GM12891 (cell line): Measurements from ENCODE around the gene IRF4.
A peak's percentile ranks its signal among the peaks of the same experiment; 100 is the strongest.

Source experiments
- DNase-seq: peaks from one replicate; pipeline ENCODE4 v3.0.0; 2011; ENCODE audit warnings: low spot score; ENCODE audit not compliant: insufficient read length
- FAIRE-seq: peaks from 2 replicates; lab custom pipeline; 2011; peaks lifted over from hg19 to GRCh38; lab: Jason Lieb, UNC
- PAX5 ChIP-seq: IDR thresholded peaks from 2 replicates; pipeline ENCODE4 v1.6.1; 2011; ENCODE audit warnings: low read length, moderate library complexity, mild to moderate bottlenecking; ENCODE audit not compliant: insufficient read depth, severe bottlenecking
- POLR2A ChIP-seq: IDR thresholded peaks from 2 replicates; pipeline ENCODE4 v1.6.1; 2011; ENCODE audit warnings: low read depth, low read length, control low read depth
- POLR2AphosphoS5 ChIP-seq: IDR thresholded peaks from 2 replicates; pipeline ENCODE4 v1.6.1; 2011; ENCODE audit warnings: low read depth, low read length, control low read depth
- POU2F2 ChIP-seq: IDR thresholded peaks from 2 replicates; pipeline ENCODE4 v1.6.1; 2011; ENCODE audit warnings: low read depth, mild to moderate bottlenecking, control low read depth, low read length, moderate library complexity
- SPI1 ChIP-seq: IDR thresholded peaks from 2 replicates; pipeline ENCODE4 v1.6.1; 2011; ENCODE audit warnings: low read depth, low read length, control low read depth
- TAF1 ChIP-seq: IDR thresholded peaks from 2 replicates; pipeline ENCODE4 v1.6.1; 2011; ENCODE audit warnings: low read depth, low read length, control low read depth

IRF4 gene

DNA sequence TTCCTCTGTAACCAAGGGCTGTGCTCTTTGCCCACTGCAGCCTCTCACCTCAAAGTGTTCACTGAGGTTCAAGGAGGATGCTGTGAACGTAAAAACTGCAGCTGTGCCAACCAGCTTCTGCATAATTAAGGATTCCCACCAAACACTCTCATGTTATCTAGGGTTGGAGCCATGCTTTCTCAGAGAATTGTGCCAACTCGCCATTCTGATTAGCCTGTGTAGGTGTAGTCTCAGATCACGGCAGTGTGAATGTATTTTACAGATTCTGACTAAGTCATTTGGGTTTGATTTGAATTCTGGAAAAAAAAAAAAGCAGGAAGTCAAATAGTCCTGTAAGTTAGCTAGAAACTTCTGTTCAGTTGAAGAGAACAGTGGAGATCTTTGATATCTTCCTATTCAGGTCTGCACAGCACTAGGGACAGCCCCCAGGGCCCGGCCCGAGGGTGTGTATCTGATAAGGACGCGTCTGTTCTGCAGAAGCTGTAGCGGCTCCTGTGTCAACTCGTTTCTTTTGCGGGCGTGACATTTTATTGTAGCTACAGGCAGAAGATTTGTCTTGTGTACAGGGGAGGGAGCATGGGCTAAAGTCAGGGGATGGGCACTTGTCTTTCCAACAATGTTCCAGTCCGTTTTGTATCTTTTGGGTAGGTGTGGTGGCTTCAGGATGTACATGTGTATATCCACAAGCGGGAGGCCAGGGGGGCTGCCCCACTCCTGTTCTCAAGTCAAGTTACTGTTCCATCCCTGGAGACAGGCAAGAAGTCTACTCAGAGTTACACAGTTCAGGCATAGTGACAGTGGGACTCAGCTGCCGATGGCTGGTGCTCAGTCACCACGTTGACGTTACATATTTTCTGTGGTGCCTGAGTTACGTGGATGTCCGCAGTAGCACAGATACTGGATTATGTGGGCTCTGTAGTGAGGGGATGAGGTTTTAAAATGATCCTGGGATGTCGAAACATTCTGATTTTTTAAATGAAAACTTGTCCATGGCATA is 12.4 kb downstream of the IRF4 start:
- no peak for DNase-seq
- FAIRE-seq, result peak; percentile 89
- no peak for TF ChIP-seq PAX5
- TF ChIP-seq POU2F2, result no peak
- peak; percentile 86 for TF ChIP-seq POLR2AphosphoS5
- peak; percentile 81 for TF ChIP-seq POLR2A
- no peak for TF ChIP-seq TAF1

DNA sequence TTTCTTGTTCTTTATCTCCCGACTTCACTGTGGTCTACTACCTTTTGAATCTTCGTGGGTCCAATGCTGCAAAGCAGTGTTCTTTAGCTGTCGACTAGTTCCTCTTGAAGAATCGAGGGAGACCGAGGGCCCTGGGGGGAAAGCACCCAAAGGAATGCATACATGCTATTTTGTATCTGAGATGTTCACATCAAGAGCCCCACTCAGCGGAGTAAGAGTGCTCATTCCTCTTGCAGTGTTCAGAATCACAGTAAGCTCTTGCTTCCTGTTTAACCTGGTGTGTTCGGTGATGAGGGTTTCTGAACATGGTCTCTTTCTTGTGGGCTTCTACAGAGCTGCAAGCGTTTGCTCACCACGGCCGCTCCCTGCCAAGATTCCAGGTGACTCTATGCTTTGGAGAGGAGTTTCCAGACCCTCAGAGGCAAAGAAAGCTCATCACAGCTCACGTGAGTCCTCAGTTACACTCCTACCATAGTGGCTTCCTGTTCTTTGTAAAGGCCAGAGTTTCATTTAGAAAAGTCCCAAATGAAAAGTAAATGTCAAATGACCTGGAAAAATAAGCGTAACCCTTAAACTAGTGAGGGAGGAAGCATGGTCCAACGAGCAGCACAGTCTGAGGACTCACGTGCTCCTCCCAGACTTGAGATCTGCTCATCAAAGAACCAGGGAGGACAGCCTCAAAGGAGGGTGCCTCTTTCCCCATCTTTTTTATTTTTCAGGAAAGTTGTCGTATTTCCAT is 13.3 kb downstream of the IRF4 start:
- FAIRE-seq (peak; percentile 55), DNase-seq (no peak)

DNA sequence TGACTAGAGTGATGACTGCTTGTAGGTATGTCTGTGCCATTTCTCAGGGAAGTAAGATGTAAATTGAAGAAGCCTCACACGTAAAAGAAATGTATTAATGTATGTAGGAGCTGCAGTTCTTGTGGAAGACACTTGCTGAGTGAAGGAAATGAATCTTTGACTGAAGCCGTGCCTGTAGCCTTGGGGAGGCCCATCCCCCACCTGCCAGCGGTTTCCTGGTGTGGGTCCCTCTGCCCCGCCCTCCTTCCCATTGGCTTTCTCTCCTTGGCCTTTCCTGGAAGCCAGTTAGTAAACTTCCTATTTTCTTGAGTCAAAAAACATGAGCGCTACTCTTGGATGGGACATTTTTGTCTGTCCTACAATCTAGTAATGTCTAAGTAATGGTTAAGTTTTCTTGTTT is 16.6 kb downstream of the IRF4 start:
- no peak for DNase-seq
- FAIRE-seq, result peak; percentile 35
- TF ChIP-seq TAF1, result no peak
- TF ChIP-seq POU2F2, result no peak
- TF ChIP-seq PAX5, result no peak
- peak; percentile 38; the same call in 1 of the 2 replicates for TF ChIP-seq POLR2A
- TF ChIP-seq SPI1, result no peak
- no peak for TF ChIP-seq POLR2AphosphoS5

More for the DNA sequence above, 13.3 kb downstream of the IRF4 start:
- TF ChIP-seq TAF1, result no peak
- TF ChIP-seq POLR2AphosphoS5, result peak; percentile 51
- no peak; the same call in none of the 2 replicates for TF ChIP-seq POLR2A
- no peak for TF ChIP-seq SPI1
- TF ChIP-seq POU2F2, result peak; percentile 30; the same call in 1 of the 2 replicates
- no peak for TF ChIP-seq PAX5

DNA sequence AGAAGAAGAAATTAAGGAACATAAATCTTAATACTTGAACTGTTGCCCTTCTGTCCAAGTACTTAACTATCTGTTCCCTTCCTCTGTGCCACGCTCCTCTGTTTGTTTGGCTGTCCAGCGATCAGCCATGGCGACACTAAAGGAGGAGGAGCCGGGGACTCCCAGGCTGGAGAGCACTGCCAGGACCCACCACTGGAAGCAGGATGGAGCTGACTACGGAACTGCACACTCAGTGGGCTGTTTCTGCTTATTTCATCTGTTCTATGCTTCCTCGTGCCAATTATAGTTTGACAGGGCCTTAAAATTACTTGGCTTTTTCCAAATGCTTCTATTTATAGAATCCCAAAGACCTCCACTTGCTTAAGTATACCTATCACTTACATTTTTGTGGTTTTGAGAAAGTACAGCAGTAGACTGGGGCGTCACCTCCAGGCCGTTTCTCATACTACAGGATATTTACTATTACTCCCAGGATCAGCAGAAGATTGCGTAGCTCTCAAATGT is 17.1 kb downstream of the IRF4 start:
- DNase-seq (no peak), FAIRE-seq (peak; percentile 52)
- TF ChIP-seq POLR2A, result no peak; the same call in 1 of the 2 replicates
- peak; percentile 91 for TF ChIP-seq POLR2AphosphoS5

DNA sequence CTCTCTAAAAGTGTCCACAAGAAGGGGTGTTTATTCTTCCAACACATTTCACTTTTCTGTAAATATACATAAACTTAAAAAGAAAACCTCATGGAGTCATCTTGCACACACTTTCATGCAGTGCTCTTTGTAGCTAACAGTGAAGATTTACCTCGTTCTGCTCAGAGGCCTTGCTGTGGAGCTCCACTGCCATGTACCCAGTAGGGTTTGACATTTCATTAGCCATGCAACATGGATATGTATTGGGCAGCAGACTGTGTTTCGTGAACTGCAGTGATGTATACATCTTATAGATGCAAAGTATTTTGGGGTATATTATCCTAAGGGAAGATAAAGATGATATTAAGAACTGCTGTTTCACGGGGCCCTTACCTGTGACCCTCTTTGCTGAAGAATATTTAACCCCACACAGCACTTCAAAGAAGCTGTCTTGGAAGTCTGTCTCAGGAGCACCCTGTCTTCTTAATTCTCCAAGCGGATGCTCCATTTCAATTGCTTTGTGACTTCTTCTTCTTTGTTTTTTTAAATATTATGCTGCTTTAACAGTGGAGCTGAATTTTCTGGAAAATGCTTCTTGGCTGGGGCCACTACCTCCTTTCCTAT is 17.9 kb downstream of the IRF4 start:
- TF ChIP-seq POU2F2 (peak; percentile 10; the same call in 1 of the 2 replicates), POLR2A (peak; percentile 88), TAF1 (no peak), PAX5 (no peak), POLR2AphosphoS5 (peak; percentile 92), SPI1 (no peak)
- no peak for DNase-seq
- FAIRE-seq, result peak; percentile 57

DNA sequence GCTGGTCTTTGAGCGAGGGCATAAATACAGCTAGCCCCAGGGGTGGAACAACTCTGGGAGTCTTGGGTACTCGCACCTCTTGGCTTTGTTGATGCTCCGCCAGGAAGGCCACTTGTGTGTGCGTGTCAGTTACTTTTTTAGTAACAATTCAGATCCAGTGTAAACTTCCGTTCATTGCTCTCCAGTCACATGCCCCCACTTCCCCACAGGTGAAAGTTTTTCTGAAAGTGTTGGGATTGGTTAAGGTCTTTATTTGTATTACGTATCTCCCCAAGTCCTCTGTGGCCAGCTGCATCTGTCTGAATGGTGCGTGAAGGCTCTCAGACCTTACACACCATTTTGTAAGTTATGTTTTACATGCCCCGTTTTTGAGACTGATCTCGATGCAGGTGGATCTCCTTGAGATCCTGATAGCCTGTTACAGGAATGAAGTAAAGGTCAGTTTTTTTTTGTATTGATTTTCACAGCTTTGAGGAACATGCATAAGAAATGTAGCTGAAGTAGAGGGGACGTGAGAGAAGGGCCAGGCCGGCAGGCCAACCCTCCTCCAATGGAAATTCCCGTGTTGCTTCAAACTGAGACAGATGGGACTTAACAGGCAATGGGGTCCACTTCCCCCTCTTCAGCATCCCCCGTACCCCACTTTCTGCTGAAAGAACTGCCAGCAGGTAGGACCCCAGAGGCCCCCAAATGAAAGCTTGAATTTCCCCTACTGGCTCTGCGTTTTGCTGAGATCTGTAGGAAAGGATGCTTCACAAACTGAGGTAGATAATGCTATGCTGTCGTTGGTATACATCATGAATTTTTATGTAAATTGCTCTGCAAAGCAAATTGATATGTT is 19.2 kb downstream of the IRF4 start:
- no peak for DNase-seq
- FAIRE-seq, result peak; percentile 43
- TF ChIP-seq POLR2A (peak; percentile 88), PAX5 (no peak), POLR2AphosphoS5 (peak; percentile 95), TAF1 (no peak), POU2F2 (peak; percentile 89), SPI1 (no peak)

DNA sequence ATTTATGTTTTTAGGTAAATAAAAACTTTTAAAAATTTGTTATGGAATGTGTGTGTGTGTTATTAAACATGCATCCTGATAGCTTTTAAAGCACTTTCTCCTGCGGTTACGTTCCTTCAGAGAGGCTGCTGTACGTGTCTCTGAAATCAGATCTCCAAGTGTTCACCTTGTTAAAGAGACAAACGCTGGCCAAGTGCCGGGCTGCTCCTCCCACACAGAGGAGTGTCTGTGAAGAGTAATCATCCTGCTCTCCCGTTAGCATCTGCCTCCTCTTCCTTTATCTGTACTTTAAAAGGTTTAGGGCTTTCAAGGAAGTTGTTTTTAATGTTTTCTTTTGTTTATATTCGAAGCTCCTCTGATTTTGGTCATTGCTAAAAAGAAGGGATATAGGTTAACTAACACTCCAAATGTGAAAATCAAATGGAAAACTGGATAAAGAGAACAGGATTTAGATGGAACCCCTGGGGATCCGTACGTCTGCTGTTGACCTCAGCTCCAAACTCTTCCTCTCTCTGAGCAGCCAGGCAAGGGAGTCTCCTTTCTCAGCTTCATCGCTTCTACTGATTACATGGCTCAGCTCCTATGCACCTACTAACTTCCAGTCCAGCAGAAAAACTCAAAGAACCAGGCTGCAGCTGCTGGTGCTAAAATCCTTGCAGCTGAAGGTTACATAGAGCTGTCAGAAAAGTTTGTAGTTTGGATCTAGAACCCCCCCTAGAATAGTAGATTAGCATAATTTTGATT is 20.0 kb downstream of the IRF4 start:
- FAIRE-seq (peak; percentile 45), DNase-seq (no peak)
- TF ChIP-seq POU2F2 (peak; percentile 86), POLR2AphosphoS5 (peak; percentile 82), POLR2A (peak; percentile 81), TAF1 (no peak)
